Suppressor macrophage treated with lipopolysaccharide for 4 hours (primary cell): ENCODE results near the gene AQP3.
"Not testable (repeated sequence)": the region's sequence is repeated elsewhere in the genome, so short reads cannot be mapped to it uniquely, and the experiment has no call there.

Experiments
- DNase-seq: peaks from one replicate; pipeline ENCODE4 v3.0.0-alpha.2; 2020

The AQP3 gene

DNA sequence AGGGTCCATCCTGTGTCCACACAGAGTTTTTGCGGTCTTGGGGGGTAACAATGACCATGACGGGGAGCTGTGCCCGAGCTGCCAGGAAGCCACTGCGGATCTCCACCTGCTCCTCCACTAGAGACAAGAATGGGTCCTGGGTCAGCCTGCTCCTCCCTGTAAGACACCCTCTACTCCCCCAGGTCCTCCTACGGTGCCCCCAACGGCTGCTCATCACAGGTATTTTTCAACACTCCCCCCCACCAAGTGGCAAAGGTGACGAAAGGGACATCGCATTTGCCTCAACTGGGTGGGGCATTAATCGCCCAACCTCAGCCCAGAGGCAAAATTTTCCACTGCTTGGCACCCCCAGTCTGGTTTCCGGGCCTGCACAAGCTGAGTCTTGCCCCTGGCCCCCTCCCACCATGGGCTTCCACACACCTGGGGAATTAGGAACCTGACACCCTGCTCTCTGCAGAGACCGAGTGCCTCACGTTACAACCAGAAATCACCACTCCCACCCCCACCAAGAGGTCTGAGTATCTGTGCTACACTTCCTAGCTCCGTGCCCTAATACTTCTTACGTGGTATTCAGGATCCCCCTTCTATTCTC lies 16.7 kb upstream of the AQP3 start:
- no peak for DNase-seq

DNA sequence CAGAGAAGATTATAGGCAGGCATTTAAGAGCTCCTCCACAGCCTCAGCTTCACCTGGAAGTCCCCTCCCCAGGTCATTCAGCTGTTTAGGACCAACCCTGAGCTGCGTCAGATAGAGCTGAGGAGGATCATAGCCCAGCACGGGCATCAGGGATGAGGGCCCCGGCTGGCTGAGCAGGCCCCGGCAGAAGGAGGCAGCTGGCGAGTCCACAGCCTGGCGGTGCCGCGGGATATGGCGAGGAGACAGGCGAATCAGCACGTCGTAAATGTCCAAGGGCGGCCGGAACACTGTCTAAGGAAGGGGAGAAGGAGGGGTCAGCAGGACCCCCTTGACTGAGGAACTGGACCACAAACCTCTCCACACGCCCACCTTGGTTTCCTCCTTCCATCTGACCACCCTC lies 15.8 kb upstream of the AQP3 start:
- no peak for DNase-seq

DNA sequence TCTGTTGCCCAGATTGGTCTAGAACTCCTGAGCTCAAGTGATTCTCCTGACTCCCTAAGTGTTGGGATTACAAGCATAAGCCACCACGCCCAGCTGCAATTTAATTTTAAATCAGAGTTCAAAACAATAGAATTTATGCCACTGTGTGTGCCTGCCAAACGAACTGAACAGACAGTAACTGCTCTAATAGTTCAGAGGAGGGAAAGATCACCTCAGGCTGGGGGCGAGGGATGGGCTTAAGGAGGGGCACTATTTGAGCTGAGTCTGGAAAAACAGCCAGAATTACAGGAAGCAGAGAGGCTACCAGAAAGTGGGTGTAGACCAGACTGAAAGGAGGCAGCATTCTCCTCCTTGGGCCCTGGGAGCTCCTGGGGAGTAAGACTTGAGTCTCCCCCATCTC lies 14.1 kb upstream of the AQP3 start:
- DNase-seq: no peak

DNA sequence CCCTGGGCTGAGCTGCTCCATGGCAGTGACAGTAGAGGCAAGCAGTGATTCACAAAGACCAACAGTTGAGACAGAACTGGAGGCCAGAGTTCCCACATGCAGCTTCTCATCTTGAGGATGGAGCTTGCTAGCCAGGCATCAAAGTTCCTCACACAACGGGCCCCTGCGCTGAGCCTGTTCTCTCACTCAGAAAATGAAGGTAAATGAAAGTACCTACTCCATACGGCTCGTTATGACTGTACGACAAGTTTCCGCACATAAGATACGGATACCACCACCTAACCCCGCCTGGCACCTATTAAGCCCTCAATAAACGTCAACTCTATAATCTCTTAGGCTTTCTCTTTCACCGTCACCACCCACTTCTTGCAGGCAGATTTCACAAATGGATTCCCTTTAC lies 13.5 kb upstream of the AQP3 start:
- no peak for DNase-seq

DNA sequence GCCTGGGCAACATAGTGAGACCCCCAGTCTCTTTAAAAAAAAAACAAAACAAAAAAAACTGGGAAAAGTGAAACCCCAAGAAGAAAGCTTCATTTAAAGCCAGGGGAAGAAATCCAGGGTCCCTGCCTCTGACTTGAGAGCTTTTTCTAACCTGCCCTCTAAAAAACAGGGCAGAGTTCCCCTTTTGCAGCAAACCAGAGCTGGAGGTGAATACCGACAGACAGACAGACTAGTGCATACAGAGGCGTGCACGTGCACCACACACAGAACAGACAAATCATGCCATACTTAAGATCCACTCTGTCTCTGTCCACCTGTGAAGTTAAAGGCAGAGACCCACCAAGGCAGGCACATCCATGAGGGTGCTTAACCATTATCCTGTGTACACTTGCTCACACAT lies 11.7 kb upstream of the AQP3 start:
- DNase-seq: no peak

DNA sequence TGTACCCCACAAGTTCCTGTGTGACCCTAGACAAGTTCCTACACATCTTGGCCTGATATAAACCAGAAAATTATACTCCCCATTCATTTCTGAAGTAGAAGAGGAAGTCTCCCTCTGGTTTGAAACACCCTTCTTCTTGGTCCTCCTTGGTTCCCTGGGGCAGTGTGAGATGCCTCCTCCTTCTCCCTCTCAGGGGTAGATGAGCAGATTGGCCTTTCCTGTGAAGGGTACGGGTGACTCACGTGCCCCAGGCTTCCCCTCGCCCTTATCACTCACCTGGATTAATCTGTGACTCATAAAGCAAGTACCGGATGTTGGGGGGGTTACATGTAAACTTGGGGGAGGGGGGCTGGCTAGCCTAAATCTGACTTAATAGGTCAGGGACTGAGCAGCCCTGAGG lies 11.1 kb upstream of the AQP3 start:
- no peak for DNase-seq

DNA sequence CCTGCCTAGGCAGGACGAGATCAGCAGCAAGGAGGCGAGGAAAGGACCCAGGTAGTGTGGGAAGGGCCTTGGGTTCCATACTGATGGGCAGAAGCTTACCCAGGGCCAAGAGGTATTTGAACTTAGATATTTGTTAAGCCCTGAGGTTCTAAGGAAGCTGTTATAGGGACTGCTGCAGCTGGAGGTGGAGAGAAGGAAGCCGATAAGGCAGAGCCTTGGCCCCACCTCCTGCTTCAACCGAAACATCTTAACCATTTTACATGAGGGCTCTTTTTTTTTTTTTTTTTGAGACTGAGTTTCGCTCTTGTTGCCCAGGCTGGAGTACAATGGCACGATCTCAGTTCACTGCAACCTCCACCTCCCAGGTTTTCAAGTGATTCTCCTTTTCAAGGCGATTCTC lies 8.6 kb upstream of the AQP3 start:
- no peak for DNase-seq

DNA sequence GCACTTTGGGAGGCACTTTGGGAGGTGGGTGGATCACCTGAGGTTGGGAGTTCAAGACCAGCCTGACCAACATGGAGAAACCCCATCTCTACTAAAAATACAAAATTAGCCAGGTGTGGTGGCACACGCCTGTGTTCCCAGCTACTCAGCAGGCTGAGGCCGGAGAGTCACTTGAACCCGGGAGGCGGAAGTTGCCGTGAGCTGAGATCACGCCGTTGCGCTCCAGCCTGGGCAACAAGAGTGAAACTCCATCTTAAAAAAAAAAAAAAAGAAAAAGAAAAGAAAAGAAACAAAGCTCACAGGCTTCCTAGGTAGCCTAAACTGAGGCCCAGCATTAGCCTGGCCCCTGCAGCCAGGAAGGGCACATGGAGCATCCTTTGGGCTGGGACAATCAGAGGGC lies 8.1 kb upstream of the AQP3 start:
- DNase-seq: not testable (repeated sequence)

DNA sequence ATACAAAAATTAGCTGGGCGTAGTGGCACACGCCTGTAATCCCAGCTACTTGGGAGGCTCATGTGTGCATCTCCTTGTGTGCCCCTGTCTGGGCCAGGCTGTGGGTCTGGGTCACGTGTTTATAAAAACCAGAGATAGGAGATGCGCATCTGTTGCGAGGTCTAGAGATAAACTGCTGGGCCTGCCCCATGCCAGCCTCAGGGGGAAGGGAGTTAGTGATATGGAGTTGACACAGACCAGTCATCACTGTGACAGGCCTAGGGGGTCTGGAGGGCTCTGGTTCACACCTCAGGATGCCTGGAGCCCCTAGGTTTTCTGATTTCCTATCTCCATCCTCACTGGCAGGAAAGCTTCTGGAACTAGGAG lies 7.3 kb upstream of the AQP3 start:
- not testable (repeated sequence) for DNase-seq

DNA sequence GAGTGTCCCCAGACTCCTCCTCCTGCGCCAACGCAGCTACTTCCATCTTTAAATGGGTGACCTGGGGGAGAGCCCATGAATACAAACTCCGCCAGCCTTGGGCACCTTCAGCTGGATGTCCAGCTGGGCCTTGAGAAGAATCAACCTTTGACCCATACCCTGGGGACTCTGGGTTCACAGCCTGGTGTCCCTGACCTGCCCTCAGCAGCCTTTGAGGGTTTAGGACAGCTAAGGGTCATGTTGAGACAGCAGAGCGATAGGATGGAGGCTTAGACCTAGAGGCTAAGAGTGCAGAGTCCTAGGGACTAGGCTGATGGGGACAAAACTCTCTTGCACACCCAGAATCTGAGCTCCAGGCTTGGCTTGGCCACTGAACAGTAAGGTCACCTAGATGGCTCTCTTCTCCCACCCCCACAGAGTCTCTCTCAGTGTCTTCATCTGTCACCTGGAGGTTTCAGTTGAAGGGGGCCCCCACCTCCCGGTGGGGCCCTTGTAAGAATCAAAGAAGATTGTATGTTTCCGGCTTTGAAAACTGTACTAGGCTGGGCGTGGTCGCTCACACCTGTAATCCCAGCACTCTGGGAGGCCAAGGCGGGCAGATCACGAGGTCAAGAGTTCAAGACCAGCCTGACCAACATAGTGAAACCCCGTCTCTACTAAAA lies 6.7 kb upstream of the AQP3 start:
- no peak for DNase-seq

DNA sequence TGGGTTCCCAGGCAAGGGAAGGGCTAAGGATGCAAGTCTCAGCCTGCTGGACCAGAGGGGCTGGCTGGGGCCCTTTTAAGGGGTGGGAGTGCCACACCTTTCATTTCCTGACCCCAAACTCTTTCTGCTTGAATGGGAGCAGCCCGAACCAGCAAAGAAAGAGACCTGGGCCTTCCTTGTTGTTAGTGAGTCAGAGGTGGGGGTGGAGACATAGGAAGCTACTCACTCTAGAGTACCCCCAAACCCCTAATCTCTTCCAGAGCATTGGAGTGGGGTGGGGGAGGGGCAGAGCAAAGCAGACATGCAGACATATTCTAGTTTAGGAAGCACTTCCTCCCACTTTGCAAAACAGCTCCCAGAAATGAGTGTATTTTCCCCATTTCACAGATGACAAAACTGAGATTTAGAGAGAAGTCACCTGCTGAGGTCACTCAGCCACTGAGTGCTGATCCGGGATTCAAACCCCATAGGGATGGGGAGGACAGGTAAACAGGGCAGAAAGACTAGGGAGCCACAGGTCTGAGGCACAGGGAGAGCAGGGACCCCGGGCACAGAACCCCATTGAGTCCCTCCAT lies 6.0 kb upstream of the AQP3 start:
- no peak for DNase-seq

DNA sequence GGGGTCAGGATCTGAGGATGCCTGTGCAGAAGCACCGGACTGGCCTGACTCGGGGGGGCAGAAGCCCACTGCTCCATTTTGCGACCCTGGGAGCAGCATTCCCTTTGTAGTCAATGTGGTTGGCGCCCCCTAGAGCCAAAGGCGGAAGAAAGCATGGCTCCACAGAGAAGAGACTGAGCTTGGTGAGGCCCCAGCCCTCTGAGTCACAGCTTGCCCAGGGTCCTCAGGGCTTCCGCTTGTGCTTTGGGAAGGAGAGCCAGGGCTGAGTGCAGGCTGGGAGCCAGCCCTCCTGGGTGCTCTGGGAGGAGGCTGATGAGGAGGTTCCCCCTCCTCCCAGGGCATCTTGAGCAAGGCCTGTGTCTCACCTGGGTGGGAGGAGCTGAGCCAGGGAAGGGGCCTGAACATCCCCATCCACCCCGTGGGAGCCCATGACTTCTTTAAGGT lies 5.5 kb upstream of the AQP3 start:
- DNase-seq: peak; percentile 70

DNA sequence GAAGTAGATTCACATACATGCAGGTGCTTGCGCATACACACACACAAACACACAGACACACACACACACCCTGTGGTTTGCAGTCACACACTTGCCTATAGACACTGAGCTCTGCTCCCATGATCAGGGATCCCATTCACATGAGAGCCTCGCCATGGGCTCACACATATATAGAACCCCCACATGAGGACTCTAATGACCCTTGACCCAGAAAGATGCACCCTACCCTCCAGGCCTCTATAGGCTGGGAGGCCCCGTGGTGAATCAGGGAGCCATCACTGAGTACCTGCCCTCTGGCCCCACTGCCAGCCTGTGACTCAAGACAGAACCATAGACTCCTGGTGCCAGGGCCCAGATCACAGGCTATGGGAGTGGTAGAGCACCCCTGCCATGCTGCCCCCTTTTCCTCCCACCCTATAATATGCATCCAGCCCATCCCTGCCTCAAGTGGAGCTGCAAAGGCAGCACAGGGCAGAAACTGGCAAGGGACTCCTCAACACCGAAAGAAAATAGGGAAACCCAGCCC lies 3.3 kb upstream of the AQP3 start:
- DNase-seq: no peak

DNA sequence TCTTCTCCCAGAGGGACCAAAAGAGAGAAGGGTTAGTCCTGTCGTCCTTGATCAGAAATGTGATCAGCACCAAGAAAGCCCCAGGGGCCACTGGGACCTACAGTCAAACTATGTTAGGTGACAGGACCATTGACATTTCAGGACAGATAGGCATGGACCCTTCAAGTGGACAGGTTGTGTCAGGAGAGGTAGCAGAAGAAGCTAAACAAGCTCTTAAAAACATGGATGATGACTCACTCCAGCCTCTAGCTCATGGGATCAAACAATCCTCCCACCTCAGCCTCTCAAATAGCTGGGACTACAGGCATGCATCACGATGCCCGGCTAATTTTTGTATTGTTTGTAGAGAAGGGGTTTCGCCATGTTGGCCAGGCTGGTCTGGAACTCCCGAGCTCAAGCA lies 2.3 kb upstream of the AQP3 start:
- no peak for DNase-seq

DNA sequence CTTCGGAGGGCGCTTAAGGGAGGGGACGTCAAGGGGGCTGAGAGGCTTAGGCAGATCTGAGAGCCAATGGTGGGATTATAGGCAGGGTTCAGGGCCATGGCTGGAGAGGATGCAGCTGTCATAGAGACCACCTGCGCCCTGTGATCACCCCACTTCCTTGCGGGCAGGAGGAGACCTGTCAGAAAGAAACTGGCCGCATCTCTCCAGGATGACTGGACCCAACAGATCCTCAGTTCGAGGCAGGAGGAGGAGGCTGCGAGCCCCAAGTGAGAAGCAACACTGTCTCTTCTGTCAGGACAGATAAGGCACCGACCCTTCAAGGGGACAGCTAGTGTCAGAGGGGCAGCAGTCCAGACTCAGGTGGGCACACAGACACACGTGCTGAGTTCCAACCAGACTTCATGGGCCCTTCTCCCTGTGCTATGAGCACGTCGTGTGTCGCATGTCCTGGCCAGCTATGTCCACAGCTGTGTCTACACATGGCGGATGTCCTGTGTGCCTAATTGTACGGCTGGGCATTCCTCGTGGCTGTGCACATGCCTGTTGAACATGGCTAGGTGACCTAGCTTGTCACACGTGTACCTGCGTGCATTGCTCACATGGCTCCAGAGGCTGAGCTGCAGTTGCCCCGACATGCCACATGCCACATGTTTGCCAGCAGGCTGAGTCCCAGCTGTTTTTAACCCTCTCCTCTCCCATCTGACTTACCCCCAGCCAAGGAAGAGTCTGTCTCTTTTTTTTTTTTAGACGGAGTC lies 583 bp upstream of the AQP3 start:
- no peak for DNase-seq

DNA sequence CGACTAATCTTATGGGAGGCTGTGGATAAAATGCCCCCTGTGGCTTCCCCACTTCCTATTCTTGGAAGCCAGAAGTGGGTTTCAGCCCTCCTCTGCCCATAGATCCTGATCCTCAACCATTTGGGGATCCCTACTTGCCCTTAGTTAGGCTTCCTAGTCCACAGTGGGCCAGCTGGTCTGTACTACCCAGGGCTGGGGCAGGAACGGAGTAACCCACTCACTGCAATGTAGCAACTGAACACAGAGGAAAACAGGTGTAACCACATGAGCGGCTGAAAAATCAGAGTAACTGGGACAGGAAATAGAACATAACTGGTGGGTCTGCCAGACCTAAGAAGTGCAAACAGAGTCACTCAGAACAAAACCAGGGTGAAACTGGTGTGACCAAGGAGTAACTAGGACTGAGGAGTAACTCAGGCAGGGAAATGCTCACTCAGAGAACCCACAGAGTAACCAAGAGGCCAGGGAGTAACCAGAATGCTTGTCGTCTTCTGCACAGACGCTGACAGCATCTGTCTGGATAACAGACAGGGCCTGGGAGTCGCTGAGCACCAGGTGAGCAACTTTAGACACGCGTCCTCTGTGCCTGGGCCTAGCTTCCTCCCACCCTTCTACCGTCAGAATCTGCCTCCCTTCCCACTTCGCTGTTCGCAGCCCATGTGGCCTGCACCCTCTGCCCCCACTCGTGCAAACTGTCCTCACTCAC lies 1.0 kb downstream of the AQP3 start:
- DNase-seq: no peak

DNA sequence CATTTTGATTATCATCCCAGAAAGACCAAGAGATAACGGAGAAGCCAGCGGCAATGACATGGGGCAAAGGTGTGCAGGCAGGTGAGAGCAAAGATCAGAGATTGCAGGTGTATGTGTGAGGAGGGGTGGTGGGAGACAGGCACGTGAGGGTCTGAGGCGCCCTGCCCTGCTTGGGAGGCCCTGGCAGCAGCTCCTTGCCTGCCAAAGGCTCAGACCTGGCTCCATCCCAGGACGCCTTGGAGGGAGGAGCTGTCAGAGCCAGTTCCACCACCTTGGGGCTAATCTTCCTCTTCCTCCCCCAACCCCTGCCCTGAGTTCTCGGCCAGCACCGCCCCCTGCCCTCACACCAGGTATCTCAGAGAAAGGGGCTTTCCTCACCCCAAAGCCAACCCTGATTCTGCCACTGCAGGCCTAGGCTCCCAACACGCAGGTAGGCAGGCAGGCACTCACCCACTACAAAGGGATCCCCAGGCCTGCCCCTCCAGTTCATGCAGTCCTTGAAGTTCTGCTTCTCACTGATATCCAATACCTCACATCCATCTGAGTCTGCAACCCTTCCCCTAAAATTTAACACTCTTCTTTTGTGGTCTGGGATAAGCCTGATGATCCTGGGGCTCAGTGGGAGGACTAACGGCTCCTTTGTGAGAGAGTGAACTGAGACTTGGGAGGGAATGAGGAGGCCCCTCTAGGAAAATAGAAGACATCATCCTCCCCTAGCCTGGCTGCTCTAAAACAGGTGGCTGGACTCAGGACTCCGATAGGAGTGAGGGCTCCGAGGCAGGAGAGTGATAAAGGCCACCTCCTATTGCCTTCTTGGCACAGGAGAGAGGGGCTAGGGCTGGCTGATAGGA lies 1.8 kb downstream of the AQP3 start:
- DNase-seq: no peak

DNA sequence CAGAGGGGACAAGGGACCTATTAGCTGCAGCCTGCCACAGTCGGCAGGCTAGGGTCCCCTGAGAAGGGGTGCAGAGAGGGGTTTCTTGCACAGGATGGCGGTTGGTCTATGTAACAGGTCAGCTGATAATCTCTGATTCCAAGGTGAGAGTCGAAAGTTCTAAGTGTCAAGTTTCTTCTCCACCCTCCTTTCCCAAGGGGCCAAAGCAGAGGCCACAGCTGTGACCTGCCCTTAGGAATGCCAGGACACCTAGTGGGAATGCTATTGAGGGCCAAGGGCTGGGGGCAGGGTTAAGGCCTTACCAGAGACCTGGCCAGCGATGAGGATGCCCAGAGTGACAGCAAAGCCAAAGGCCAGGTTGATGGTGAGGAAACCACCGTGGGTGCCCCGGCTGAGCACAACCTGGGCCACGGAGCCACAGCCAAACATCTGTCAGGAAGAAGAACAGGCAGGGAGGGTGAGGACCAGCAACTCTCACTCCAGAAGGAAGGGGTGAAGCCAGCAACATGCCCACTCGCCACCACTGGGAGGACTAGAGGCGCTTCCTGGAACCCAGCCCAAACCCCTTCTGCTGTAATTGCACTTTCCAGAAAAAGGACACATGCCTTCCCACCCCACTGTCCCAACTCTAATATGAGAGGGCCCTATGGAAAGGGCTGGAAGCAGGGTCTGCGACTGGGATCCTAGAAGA lies 3.8 kb downstream of the AQP3 start:
- no peak for DNase-seq

DNA sequence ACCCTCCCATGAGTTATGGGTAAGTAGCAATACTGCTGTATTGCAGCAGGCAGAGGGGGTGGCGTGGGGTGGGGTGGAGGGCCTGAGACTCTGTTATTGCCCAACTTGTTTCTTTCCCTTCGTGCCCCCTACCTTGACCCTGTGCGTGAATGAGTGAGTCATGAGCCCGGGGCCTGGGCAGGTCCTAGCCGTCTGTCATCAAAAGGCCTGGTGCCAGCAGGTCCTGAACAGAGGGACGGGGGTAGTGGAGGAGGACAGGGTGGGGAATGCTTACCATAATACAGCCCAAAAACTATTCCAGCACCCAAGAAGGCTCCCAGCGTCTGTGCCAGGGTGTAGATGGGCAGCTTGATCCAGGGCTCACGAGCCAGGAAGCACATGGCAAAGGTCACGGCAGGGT lies 4.3 kb downstream of the AQP3 start:
- DNase-seq: no peak

DNA sequence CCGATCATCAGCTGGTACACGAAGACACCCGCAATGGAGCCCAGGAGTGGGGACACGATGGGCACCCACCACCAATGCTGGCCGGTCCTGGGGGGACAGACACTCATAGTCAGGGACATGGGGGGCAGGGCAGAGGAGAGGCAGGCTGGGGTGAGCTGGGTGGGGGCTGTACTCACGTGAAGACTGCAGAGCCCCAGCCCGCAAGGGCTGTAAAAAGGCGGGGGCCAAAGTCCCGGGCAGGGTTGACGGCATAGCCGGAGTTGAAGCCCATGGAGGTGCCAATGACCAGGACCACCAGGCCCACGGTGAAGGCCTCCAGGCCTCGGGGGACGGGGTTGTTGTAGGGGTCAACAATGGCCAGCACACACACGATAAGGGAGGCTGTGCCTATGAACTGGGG lies 5.3 kb downstream of the AQP3 start:
- no peak for DNase-seq

DNA sequence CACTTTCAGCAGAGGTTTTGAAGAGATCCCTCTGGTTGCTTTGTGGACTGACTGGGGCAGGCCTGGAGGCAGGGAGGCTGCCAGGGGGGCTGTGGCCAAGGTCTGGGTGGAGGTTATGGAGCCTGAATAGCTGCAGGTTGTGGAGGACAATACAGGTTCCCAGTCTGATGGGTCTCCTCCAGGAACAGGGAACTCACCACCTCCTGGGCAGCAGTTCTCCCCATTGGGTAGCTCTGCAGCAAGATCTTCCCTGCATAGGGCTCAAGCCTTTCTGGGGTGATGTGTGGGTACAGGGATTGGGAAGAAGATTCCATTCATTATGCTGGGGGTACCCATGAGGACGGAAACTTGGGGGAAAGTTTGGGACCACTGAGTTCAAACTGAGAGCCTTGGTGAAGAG lies 6.8 kb downstream of the AQP3 start:
- DNase-seq: no peak

DNA sequence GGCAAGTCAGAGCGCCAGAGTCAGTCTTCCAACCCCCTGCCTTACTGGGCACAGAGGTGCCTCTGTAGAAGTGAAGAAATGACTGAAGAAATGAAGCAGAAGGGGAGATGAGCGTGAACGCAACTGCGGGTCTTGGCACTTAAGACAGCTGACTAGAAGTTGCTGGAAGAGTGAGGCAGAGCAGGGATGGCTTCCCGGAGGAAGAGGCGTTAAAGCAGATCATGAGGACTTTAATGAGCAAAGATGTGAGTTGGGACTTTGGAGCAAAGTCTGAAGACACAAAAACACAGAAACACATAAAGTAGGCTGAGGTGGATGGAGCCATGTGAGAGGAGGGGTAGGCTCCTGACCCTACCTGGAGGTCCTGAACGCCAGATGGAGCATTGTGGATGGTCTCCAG lies 7.2 kb downstream of the AQP3 start:
- no peak for DNase-seq
